PFSK-1 (cell line): Measurements from ENCODE around the gene STXBP1.

Experiments used
- POLR2AphosphoS5 ChIP-seq: IDR thresholded peaks from 2 replicates; pipeline ENCODE4 v1.6.1; 2012; ENCODE audit warnings: low read depth, mild to moderate bottlenecking, control low read depth, low read length, moderate library complexity
- SIN3A ChIP-seq: IDR thresholded peaks from 2 replicates; pipeline ENCODE4 v1.6.1; 2012; ENCODE audit warnings: mild to moderate bottlenecking, low read length, moderate library complexity, borderline replicate concordance; ENCODE audit not compliant: insufficient read depth

DNA sequence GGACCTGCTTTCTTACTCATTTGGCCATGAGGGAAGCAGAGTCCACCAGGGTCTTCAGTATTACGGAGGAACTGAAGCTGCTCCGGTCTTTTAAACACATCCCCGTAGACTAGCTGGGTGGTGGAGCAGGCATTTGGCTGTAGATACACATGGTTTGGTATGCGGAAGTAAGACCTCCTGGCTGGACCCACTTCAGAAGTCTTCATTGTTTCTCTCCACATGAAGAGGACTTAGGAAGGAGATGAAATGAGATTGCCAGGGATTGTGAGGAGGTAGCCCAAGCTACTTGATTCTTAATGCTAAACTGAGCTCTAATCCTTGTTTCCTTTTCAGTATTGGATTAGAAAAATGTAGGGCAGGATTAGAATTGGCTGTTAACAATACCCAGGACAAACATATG, 32.9 kb downstream of the STXBP1 start:
- TF ChIP-seq POLR2AphosphoS5, result no peak
- no peak for TF ChIP-seq SIN3A
